GM13977 (cell line): ENCODE results near the gene ALG3.
A peak's percentile ranks its signal among the peaks of the same experiment; 100 is the strongest.

Source experiments
- DNase-seq: peaks from one replicate; pipeline ENCODE4 v3.0.0; 2012; ENCODE audit warnings: low spot score
- in situ Hi-C: fragments of 300-500 bp; cut with MboI; formaldehyde crosslinking; loops from one replicate; pipeline ENCODE4 v1.12.0; 2022; ENCODE audit warnings: low sequenced_read_pairs, low pct_unique_long_range_greater_than_20kb, mixed read lengths, inconsistent platforms; ENCODE audit not compliant: unreplicated experiment
- TF ChIP-seq, protein P1 (sequence below): IDR thresholded peaks from 2 replicates; pipeline ENCODE4 v1.5.1; 2012; ENCODE audit warnings: mild to moderate bottlenecking, control low read depth; ENCODE audit not compliant: insufficient read depth; ENCODE audit errors: extremely low read depth, missing control alignments

ALG3 gene

GRCh38 chr3:184260724-184261269, 12.0 kb upstream of the ALG3 start:
- no peak for DNase-seq
- TF ChIP-seq, protein P1, sequence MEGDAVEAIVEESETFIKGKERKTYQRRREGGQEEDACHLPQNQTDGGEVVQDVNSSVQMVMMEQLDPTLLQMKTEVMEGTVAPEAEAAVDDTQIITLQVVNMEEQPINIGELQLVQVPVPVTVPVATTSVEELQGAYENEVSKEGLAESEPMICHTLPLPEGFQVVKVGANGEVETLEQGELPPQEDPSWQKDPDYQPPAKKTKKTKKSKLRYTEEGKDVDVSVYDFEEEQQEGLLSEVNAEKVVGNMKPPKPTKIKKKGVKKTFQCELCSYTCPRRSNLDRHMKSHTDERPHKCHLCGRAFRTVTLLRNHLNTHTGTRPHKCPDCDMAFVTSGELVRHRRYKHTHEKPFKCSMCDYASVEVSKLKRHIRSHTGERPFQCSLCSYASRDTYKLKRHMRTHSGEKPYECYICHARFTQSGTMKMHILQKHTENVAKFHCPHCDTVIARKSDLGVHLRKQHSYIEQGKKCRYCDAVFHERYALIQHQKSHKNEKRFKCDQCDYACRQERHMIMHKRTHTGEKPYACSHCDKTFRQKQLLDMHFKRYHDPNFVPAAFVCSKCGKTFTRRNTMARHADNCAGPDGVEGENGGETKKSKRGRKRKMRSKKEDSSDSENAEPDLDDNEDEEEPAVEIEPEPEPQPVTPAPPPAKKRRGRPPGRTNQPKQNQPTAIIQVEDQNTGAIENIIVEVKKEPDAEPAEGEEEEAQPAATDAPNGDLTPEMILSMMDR = no peak
- in situ Hi-C loops = no loop called here

- DNase-seq = peak; percentile 88
- in situ Hi-C loops = no loop called here
- TF ChIP-seq, protein P1 = no peak
Observed at GRCh38 chr3:184259878-184260723, 11.3 kb upstream of the ALG3 start.

- DNase-seq = no peak
- TF ChIP-seq, protein P1 = no peak
- in situ Hi-C loops = no loop called here
Observed at GRCh38 chr3:184259396-184259877, 10.7 kb upstream of the ALG3 start.

GRCh38 chr3:184258926-184259325, 10.2 kb upstream of the ALG3 start:
- TF ChIP-seq, protein P1 = no peak
- no peak for DNase-seq
- in situ Hi-C loops = no loop called here

GRCh38 chr3:184257083-184257915, 8.5 kb upstream of the ALG3 start:
- TF ChIP-seq, protein P1 = no peak
- in situ Hi-C loops = no loop called here
- DNase-seq = no peak

- TF ChIP-seq, protein P1 = no peak
- no peak for DNase-seq
- in situ Hi-C loops = no loop called here
Observed at GRCh38 chr3:184255291-184256039, 6.7 kb upstream of the ALG3 start.
